ENCODE results near the gene SUCLG2.

SUCLG2 gene

DNA sequence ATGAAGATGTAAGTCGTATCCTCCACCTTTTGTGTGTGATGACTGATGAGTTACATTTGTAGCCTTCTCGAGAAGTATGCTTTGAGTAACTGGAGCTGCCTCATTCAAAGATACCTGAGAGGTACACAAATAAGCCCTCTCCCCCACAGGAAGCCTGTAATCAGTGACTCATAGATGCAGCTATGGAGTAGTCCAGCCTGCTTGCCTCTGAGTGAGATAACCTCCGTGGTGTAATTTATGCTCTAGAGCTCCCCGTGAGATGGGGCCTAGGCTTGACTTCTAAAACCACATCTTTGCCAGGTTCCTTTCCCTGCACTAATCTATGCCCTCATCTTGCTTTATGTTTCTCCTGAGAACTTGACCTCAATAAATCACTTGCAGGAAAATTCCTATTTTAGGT is 291.7 kb downstream of the SUCLG2 start:
- no peaks in the 10 kb centered on the region for H3K9me3 ChIP-seq (ENCODE audit: low read length)
- TF ChIP-seq, protein P1, sequence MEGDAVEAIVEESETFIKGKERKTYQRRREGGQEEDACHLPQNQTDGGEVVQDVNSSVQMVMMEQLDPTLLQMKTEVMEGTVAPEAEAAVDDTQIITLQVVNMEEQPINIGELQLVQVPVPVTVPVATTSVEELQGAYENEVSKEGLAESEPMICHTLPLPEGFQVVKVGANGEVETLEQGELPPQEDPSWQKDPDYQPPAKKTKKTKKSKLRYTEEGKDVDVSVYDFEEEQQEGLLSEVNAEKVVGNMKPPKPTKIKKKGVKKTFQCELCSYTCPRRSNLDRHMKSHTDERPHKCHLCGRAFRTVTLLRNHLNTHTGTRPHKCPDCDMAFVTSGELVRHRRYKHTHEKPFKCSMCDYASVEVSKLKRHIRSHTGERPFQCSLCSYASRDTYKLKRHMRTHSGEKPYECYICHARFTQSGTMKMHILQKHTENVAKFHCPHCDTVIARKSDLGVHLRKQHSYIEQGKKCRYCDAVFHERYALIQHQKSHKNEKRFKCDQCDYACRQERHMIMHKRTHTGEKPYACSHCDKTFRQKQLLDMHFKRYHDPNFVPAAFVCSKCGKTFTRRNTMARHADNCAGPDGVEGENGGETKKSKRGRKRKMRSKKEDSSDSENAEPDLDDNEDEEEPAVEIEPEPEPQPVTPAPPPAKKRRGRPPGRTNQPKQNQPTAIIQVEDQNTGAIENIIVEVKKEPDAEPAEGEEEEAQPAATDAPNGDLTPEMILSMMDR (IDR thresholded peaks at IDR 0.05; ENCODE audit: low read length): no peak
- TF ChIP-seq EZH2 (IDR thresholded peaks at IDR 0.05; ENCODE audit: borderline replicate concordance, low read length): no peak
- H4K20me1 ChIP-seq (ENCODE audit: insufficient read depth, low read length): no peaks in the 10 kb centered on the region
- H3K4me1 ChIP-seq (ENCODE audit: insufficient read depth, low read length, severe bottlenecking): no peaks in the 10 kb centered on the region
- H3K9ac ChIP-seq (ENCODE audit: low read length): no peak overlapping the region
- no peaks in the 10 kb centered on the region for H3K27me3 ChIP-seq (ENCODE audit: insufficient read depth, low read length)
- no peak overlapping the region for H3K4me2 ChIP-seq (ENCODE audit: low read length)
- no peak overlapping the region for H2AFZ ChIP-seq (ENCODE audit: low read length)
- no peak overlapping the region for H3K27ac ChIP-seq (ENCODE audit: low read depth, low read length, poor library complexity, severe bottlenecking)
- H3K79me2 ChIP-seq (ENCODE audit: insufficient read depth, low read length): no peaks in the 10 kb centered on the region
- H3F3A ChIP-seq (ENCODE audit: insufficient read depth, low read length): no peaks in the 10 kb centered on the region
- no peak overlapping the region for H3K4me3 ChIP-seq (ENCODE audit: low read depth, low read length, poor library complexity, severe bottlenecking)
- H3K9me2 ChIP-seq (ENCODE audit: low read depth, low read length): no peaks in the 10 kb centered on the region
- no peaks in the 10 kb centered on the region for H3K36me3 ChIP-seq (ENCODE audit: insufficient read depth, low read length)

- H3F3A ChIP-seq (ENCODE audit: insufficient read depth, low read length): no peaks in the 10 kb centered on the region
- no peaks in the 10 kb centered on the region for H3K4me1 ChIP-seq (ENCODE audit: insufficient read depth, low read length, severe bottlenecking)
- no peak overlapping the region for H3K27ac ChIP-seq (ENCODE audit: low read depth, low read length, poor library complexity, severe bottlenecking)
- no peaks in the 10 kb centered on the region for H3K36me3 ChIP-seq (ENCODE audit: insufficient read depth, low read length)
- TF ChIP-seq, protein P1 (IDR thresholded peaks at IDR 0.05; ENCODE audit: low read length): no peak
- TF ChIP-seq EZH2 (IDR thresholded peaks at IDR 0.05; ENCODE audit: borderline replicate concordance, low read length): no peak
- H4K20me1 ChIP-seq (ENCODE audit: insufficient read depth, low read length): no peaks in the 10 kb centered on the region
- H3K4me2 ChIP-seq (ENCODE audit: low read length): no peak overlapping the region
- H3K79me2 ChIP-seq (ENCODE audit: insufficient read depth, low read length): no peaks in the 10 kb centered on the region
- H3K9me3 ChIP-seq (ENCODE audit: low read length): no peaks in the 10 kb centered on the region
- H3K4me3 ChIP-seq (ENCODE audit: low read depth, low read length, poor library complexity, severe bottlenecking): no peak overlapping the region
- no peaks in the 10 kb centered on the region for H3K27me3 ChIP-seq (ENCODE audit: insufficient read depth, low read length)
- H2AFZ ChIP-seq (ENCODE audit: low read length): no peak overlapping the region
- no peak overlapping the region for H3K9ac ChIP-seq (ENCODE audit: low read length)
- H3K9me2 ChIP-seq (ENCODE audit: low read depth, low read length): no peaks in the 10 kb centered on the region
Measured at GRCh38 chr3:67361770-67362169, 292.6 kb downstream of the SUCLG2 start.

DNA sequence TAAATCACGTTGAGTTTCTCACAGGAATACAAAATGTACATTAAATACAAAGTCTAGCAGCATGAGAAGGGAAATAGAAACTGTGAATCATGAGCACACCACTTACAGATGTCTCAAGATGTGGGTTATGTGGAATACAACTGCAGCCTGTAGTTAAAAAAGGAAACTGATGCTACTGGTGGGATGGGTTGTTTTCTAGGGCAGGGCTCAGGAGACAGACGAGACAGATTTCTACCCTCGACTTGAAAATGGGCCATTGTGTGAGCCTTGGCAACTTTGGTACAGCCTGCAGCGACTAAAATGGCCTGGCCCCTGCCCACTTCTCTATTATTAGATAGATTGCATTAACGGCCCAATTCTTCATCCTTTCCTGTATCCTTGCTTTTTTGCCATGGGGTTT is 293.1 kb downstream of the SUCLG2 start:
- Histone ChIP-seq H2AFZ (ENCODE audit: low read length) (no peak overlapping the region), H3K4me3 (ENCODE audit: low read depth, low read length, poor library complexity, severe bottlenecking) (no peak overlapping the region), H3K36me3 (ENCODE audit: insufficient read depth, low read length) (no peaks in the 10 kb centered on the region), H3K4me2 (ENCODE audit: low read length) (no peak overlapping the region), H3K4me1 (ENCODE audit: insufficient read depth, low read length, severe bottlenecking) (no peaks in the 10 kb centered on the region), H3K9ac (ENCODE audit: low read length) (no peak overlapping the region), H3K9me2 (ENCODE audit: low read depth, low read length) (no peaks in the 10 kb centered on the region), H3K9me3 (ENCODE audit: low read length) (no peaks in the 10 kb centered on the region), H3K27ac (ENCODE audit: low read depth, low read length, poor library complexity, severe bottlenecking) (no peak overlapping the region), H3K27me3 (ENCODE audit: insufficient read depth, low read length) (no peaks in the 10 kb centered on the region), H4K20me1 (ENCODE audit: insufficient read depth, low read length) (no peaks in the 10 kb centered on the region), H3F3A (ENCODE audit: insufficient read depth, low read length) (no peaks in the 10 kb centered on the region), H3K79me2 (ENCODE audit: insufficient read depth, low read length) (no peaks in the 10 kb centered on the region)
- no peak for TF ChIP-seq EZH2 (IDR thresholded peaks at IDR 0.05; ENCODE audit: borderline replicate concordance, low read length)
- TF ChIP-seq, protein P1 (IDR thresholded peaks at IDR 0.05; ENCODE audit: low read length): no peak

All from OCI-LY1 (cell line).